ENCODE measurements around the gene C14orf119.

C14orf119 gene

GRCh38 chr14:23128969-23129758 lies 33.9 kb downstream of the C14orf119 start:
- DNase-seq: no peak

DNA sequence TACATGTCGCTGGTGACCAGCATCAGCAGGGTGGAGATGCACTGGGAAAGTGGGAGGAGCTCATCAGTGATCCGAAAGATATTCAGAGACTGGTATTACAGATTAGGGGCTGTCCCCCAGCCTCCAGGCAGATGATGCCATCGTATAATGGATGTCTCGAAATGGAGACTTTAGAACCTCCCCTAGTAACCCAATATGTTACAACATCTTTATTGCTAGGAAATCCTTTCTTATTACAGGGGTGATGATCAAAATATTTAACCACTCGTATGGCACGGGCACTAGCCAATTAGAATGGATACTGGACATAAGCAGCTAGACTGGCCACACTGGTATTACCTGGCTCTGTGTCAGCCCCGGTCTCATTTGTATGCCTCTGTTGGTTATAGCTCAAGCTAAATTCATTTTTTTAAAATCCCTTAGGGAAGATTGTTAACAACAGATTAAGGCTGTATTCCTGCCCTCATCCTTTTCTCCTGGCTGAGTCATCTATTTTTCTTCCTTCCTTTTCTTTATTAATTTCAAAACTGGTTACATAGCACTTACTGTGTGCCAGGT lies 34.5 kb downstream of the C14orf119 start:
- DNase-seq: no peak

DNA sequence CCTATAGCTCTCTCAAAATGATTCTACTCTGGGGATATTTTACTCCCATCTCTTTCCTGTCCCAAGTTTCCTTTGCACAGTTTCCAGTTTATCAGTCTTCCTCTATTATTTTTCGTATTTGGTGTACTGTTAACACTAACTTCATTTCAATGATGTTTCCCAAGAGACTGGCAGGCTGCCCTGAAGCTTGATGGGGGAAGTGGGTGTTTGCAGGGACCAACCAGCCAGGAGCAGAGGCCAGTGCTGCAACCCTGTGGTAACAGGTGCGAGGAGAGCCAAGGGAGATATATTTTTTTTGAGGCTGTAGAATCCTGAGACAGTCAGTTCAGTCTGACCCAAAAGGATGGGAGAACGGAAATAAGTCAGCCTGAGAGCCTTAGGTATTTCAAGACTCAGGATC lies 35.6 kb downstream of the C14orf119 start:
- DNase-seq: no peak

- DNase-seq: no peak
Measured at GRCh38 chr14:23131482-23131881, 36.2 kb downstream of the C14orf119 start.

DNA sequence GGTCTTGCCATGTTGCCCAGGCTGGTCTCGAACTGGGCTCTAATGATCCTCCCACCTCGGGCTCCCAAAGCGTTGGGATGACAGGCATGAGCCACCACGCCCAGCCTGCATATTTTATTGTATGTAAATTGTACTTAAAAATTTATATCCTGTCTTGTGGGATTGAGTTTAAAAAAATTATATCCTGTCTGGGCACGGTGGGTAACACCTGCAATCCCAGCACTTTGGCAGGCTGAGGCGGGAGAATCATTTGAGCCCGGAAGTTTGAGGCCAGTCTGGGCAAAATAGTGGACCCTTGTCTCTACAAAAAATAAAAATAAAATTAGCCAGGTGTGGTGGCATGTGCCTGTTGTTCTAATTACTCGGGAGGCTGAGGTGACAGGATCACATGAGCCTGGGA lies 37.7 kb downstream of the C14orf119 start:
- DNase-seq: no peak

DNA sequence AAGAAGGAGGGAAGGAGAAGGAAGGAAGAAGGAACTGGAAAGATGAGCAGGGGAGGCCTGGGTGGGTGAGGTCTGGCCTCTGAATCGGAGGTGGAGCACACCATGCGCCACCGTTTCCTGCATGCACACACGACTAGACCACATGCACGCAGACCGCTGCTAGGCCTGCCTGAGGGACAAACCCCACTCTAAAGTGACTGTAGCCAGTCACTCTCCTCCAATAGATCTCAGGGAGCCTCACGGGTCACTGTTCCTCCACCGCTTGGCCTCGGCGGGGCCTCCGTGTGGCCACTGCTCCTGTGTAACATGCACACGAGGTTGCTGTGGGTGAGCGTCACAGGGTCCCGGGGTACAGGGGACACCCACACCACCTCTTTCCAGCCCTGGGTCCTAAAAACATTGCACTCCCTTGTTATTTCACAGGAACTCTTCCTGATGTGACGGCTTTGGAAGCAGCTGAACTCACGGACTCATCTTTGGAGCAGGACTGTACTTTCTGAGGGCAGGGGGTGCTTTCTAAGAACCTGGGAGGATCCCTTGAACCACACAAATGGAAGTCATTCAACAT lies 41.3 kb downstream of the C14orf119 start:
- no peak for DNase-seq

DNA sequence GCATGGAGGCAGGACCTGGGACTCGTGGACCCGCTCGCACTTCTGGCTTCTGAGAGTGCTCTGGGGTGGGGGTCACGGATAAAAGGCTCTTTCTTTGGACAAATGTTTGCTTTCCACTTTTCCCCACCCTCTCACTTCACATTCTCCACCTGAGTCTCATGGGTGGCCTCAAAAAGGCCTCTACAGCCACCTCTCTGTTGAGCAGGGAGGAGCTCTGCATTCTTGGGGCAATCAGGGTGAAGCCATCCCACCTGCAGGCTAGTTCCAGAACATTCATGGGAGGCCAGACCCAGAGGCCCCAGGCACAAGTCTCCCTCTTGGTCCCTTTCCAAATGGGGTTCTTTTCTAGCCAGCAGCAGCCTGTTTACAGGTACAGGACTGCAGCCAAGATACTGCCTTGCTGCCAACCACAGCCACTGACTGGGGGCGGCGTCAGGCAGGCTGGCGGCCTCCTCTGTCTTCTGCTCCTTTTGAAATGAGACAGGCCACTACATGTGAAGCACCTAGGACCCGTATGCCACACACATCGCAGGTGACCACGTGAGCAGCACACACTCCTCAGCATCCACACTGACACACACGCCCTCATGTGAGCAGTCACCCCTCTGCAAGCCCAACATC lies 42.0 kb downstream of the C14orf119 start:
- DNase-seq: no peak

DNA sequence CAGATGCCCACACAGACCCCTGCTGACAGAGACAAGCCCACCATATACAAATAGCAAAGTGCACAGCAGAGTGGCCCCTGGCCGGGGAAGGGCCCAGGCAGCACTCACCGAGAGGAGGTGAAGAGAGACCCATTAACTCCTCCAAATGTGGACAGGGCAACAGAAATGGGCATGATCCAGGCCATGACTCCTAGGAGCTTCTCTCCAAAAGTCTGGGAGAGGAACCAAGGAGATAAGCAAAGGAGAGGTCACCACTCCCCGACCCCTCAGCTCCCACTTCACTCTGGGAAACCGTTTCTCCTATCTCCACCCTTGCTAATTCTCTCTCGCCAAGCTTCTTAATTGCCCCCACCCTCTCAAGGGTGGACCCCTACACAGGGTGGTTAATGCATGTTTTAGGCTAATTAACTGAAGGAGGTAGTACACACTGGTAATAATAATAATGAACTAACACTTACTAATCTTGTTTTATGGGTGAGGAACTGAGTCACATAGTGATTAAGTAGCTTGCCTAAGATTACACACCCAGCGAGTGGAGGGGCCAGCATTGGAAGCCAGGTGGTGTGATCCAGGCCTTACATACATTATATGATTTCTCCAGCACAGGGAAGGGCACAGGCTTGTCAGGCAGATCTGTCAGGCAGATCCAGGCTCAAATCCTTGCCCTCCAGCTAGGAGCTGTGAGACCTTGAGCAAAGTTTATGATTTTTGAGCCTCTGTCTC lies 42.7 kb downstream of the C14orf119 start:
- DNase-seq: no peak

DNA sequence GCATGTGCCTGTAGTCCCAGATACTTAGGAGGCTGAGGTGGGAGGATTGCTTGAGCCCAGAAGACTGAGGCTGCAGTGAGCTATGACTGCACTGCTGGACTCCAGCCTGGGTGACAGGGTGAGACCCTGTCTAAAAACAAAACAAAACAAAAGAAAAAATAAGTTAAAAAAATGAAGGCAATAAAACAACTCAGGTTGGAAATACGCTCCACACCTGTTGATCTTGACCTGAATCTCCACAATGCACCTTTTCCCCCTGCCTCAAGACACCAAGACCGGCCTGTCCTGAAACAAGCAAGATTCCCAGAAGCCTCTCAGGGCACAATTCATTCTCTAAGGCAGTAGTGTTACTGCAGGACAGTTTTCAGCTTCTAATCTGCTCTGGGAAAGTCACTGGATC lies 44.6 kb downstream of the C14orf119 start:
- DNase-seq: no peak

- no peak for DNase-seq
Measured at GRCh38 chr14:23140371-23140770, 45.1 kb downstream of the C14orf119 start.

DNA sequence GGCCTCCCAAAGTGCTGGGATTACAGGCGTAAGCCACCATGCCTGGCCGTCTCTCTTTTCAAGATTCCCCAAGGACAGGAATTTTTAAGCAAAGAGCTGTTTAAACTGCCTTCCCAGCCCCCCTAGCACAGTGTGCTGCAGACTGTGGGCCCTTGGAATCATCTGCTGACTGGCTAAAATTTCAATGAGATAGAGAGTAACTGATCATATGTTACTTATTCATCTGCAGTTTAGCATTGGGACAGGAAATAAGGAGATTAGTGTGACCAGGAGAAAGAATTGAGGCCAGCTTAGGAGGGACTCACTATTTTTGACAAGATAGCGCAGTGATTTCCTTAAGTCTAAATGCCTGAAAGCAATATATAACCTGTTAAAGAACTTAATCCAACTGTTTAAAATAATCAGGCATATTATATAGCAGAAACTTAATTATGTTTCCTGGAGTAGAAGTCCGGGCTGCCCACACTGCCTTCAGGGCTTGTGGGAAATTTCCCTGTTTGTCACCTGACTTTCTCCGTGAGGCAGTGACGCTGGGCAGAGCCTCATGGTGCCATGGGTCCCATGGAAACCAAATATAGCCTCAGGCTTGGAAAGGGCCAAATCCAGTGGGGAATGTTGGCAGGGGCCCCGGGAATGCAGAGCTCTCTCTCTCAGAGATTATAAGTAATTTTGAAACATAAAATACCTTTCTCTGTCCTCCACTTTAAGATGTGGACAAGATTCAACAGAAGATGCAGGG lies 46.6 kb downstream of the C14orf119 start:
- DNase-seq: peak; percentile 21

- DNase-seq: no peak
Measured at GRCh38 chr14:23142826-23143225, 47.5 kb downstream of the C14orf119 start.

GRCh38 chr14:23143911-23144310 lies 48.6 kb downstream of the C14orf119 start:
- no peak for DNase-seq

DNA sequence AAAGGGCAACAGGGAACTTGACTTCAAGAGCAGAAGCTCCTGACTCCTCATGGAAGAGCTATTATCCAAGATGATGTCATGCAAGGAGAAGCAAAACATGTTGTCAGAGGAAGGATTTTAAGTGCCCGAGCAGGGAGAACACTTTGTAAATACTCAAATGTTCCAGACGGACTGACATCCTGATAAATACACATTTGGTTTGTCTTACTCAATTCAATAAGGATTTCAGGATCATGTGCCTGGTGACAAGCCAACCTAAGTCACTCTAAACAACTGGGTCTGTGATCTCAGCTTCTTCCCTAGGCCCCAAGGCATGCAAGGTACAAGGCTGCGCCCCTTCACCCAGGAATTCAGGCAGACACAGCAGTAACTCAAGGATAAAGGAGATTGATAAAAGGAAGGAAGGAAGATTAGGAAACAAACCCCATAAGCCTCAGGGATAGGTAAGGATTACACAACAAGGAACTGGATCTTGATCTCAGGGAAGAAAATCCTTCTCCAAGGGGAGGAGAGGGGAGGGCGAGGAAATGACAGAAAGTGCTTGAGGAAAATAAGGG lies 50.6 kb downstream of the C14orf119 start:
- no peak for DNase-seq

DNA sequence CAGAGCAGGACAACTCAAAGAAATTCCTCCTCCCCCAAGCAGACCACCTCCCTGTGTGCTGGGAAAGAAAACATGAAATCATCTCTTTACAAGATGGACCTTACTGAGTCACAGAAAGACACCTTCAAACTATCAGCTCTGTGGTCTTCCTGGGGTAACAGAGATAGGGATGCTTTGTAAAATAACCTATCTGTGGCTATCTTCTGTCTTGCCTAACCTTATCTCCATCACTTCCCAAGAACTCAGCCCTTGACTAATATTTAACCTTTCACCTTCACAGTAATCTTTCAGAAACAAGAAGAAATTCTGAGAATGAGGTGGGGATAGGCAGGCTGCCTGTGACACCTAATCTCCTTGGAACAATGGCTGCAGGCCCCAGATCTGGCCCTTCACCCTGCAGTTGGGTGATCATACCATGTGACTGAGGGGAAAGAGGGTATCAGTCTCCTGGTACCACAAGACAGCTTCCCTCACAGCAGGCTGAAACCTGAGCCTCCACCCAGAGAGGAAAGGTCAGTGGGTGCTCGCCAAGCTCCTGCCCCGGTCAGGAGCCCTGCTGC lies 51.1 kb downstream of the C14orf119 start:
- no peak for DNase-seq

- no peak for DNase-seq
Measured at GRCh38 chr14:23146980-23147379, 51.7 kb downstream of the C14orf119 start.

GRCh38 chr14:23147676-23148075 lies 52.4 kb downstream of the C14orf119 start:
- DNase-seq: no peak

DNA sequence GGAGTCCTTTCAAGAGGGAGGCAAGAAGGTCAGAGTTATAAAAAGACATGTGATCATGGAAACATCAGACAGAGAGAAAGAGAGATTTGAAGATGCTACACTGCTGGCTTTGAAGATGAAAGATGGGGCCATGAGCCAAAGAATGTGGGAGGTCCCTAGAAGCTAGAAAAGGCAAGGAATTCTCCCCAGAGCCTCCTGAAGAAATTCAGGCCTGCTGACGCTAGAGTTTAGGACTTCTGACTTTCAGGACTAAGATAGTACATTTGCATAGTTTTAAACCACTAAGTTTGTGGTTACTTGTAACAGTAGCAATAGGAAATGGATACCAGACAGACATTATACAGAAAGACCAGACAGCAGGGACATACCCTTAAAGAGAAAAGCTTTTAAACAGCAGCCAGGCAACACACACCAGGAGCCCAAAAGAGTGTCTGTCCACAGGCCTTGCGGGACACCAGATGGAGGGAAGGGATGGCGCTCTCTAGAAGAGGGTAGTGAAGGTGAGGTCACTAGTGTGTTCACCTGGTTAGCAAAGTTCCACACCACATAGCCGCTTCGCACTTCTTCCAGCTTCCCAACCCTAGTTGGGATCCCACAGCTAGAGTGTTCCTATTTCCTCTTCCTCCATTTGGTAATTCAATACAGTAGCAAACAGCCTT lies 53.4 kb downstream of the C14orf119 start:
- no peak for DNase-seq

- DNase-seq: no peak
Measured at GRCh38 chr14:23149745-23150144, 54.4 kb downstream of the C14orf119 start.
